Esophagus (tissue), 2 donors: ENCODE data around the gene ABCG1. TPM values are rescaled to one million over a fixed set of nuclear protein-coding genes. Genes with fewer than 3 reads are reported as not detected.

ENCODE experiments used
- H3K27ac ChIP-seq, 2 donors: one replicate each; pipeline ENCODE4 v1.5.1; 2013; ENCODE audit warnings: low read depth in 2 of 2, mild to moderate bottlenecking in 2 of 2, inconsistent platforms in 1 of 2, low read length in 1 of 2, moderate library complexity in 1 of 2
- H3K27me3 ChIP-seq, 2 donors: one replicate each; pipeline ENCODE4 v1.6.1; 2013; ENCODE audit warnings: low read length in 2 of 2, control low read depth in 1 of 2, mild to moderate bottlenecking in 1 of 2; ENCODE audit not compliant: insufficient read depth in 2 of 2, control insufficient read depth in 1 of 2
- H3K36me3 ChIP-seq, 2 donors: one replicate each; pipeline ENCODE4 v1.6.1; 2013; ENCODE audit warnings: low read length in 1 of 2; ENCODE audit not compliant: control insufficient read depth in 2 of 2, insufficient read depth in 2 of 2
- H3K4me1 ChIP-seq, 2 donors: one replicate each; pipeline ENCODE4 v1.6.1; 2013; ENCODE audit warnings: low read length in 1 of 2; ENCODE audit not compliant: control insufficient read depth in 2 of 2, insufficient read depth in 2 of 2
- H3K4me3 ChIP-seq, 2 donors: one replicate each; pipeline ENCODE4 v1.5.1; 2013; ENCODE audit warnings: low read length in 2 of 2, mild to moderate bottlenecking in 2 of 2, low read depth in 1 of 2, moderate library complexity in 1 of 2
- H3K9me3 ChIP-seq, 2 donors: one replicate each; pipeline ENCODE4 v1.6.1; 2013; ENCODE audit warnings: mild to moderate bottlenecking in 2 of 2, low read depth in 1 of 2, low read length in 1 of 2, moderate library complexity in 1 of 2; ENCODE audit not compliant: control insufficient read depth in 2 of 2, insufficient read depth in 1 of 2
- WGBS, 2 donors: extraction: QIAGEN DNeasy Blood & Tissue Kit; methylation state at CpG; one replicate each; pipeline ENCODE4 v1.1.7; 2013; 5-methylcytosine and 5-hydroxymethylcytosine counted together
- polyA plus RNA-seq, 2 donors: library from polyadenylated mRNA; stranded (reverse); fragments of 200-250 nt; gene quantifications; one replicate each; pipeline ENCODE4 v1.2.3, GENCODE V29; 2013
- donor health status: healthy with polysubstance abuse.
- donor health status: Bipolar disorder and iron deficiency.

The ABCG1 gene
- polyA plus RNA-seq, 2 donors: 2.8 TPM

DNA sequence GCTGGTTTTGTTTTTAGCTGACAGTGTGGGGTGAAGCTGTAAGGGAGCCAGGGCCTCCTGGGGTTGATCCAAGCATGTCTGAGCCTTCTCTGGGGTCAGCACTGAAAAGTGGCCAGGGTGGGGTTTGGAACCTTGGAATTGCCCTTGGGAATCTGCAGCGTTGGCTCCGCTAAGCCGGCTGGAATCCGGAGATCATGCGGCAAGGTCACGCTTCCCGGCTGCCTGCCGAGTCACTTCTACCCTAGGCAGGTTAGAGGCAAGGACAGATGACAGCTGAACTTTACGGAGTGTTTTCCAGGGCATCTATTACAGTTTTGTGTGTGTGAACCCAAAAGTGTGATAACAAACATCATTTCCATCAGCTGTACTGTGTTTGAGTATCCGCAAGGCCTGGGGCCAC is 17.1 kb downstream of the ABCG1 start:
- no peak overlapping the region for H3K4me3 ChIP-seq
- H3K4me1 ChIP-seq: peaks cover 10 to 30% of the 10 kb centered on the region in 2 donors
- no peaks in the 10 kb centered on the region for H3K9me3 ChIP-seq
- no peaks in the 10 kb centered on the region for H3K36me3 ChIP-seq
- H3K27me3 ChIP-seq: no peaks in the 10 kb centered on the region
- WGBS, 2 donors: 75 to 76% methylated on average over 10 of the region's 10 CpGs
- peak overlapping the region in 1 of 2 donors; percentile 24 for H3K27ac ChIP-seq

DNA sequence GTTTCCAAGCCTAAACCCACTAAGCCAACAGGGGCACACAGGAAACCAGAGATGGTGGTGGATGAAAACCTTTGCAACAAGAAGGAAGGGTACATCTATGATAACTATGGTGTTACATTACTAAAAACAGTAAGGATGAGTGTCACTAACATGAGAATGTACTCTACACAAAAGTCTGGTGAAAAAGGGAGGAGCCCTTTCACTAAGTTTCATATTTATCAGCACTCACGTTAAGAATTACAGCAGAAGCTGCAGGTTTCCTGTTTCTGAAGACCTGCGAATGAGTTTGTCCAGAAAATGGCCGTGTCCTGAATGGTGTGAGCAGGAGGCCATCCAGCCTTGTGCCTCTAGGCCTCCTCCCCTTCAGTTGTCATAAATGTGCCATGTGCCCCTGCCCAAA is 17.8 kb downstream of the ABCG1 start:
- Histone ChIP-seq H3K9me3 (no peaks in the 10 kb centered on the region), H3K4me1 (peaks cover 10 to 27% of the 10 kb centered on the region in 2 donors), H3K27ac (no peak overlapping the region), H3K27me3 (no peaks in the 10 kb centered on the region), H3K4me3 (no peak overlapping the region), H3K36me3 (no peaks in the 10 kb centered on the region)
- 68 to 70% methylated on average over 3 of the region's 3 CpGs for whole genome bisulfite sequencing, 2 donors

DNA sequence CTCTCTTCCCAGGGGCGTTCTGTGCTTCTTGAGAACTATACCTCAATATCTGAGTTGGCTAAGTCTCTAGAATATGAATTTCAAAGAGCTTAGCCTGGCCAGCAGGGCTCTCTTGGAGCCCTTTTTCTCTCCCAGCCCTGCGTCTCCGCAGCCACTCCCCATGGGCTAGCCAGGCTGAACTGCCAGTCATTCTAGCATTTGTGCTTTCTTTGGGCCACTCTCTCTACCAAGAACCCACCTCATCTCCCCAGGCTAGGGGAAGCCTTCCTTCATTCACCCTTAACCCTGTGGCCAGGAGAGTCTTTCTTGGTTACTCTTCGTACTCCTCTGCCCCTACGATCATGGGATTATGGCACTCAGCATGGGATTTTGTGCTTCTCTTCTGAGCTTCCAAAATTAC is 18.2 kb downstream of the ABCG1 start:
- WGBS, 2 donors: 94 to 96% methylated on average over 5 of the region's 5 CpGs
- no peak overlapping the region for H3K27ac ChIP-seq

DNA sequence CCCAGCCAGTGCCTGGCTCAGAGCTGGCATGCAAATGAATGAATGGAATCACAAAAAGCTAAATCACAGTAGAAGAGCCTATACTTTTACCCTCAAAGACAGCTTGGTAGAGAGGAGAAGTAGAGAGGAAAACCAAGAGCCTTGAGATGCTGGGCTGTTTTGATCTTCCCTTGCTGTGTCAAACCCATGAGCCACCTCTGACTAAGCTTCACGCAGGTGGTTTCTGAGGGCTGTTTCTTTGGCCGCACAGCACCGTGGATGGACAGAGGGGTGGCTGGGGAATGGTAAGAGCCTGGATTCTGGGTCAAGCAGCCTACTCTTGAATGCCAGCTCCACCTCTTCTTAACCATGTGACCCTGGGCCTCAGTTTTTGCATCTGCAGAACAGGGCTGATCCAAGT is 18.6 kb downstream of the ABCG1 start:
- Histone ChIP-seq H3K4me1 (peaks cover 10 to 21% of the 10 kb centered on the region in 2 donors), H3K4me3 (no peak overlapping the region), H3K27me3 (no peaks in the 10 kb centered on the region), H3K27ac (no peak overlapping the region), H3K36me3 (no peaks in the 10 kb centered on the region), H3K9me3 (no peaks in the 10 kb centered on the region)
- 88 to 89% methylated on average over 3 of the region's 3 CpGs for WGBS, 2 donors

More for the DNA sequence above, 18.2 kb downstream of the ABCG1 start:
- H3K9me3 ChIP-seq: no peaks in the 10 kb centered on the region
- H3K4me3 ChIP-seq: no peak overlapping the region
- no peaks in the 10 kb centered on the region for H3K27me3 ChIP-seq
- H3K36me3 ChIP-seq: no peaks in the 10 kb centered on the region
- peaks cover 10 to 24% of the 10 kb centered on the region in 2 donors for H3K4me1 ChIP-seq

DNA sequence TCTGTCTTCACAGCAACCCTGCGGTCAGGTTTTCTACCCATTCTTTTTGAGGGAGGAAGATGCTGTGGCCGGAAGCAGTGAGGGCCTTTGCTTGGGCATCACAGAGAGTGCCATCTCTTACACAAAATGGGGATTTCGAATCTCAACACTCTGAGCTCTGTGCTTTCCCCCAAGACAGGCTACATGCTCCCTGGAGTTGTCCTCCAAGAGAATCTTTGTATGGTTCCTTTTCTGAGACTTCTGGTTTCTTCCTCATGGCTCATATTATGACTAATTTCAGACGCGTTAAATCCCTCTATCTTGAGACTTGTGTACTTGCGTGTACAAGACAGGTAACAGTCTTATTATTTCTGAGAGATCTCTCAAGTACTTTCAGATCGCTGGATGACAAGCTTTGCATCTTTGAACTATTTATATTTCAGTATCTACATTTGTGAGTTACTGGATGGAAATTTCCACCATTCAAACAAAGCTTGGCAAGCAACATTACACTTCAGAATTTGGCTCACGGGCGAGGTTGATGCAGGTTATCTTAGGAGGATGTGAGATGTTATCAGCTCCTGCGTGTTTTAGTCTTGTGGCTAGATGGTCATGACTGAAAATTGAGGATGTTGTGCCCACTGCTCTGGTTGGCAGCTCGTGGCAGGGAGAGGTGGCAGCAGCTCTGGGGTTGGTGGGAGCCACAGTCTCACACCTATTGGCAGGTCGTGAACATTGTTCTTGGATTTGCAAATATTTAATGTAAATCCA is 19.4 kb downstream of the ABCG1 start:
- WGBS, 2 donors: 68 to 70% methylated on average over 12 of the region's 12 CpGs
- peaks cover 10 to 16% of the 10 kb centered on the region in 2 donors for H3K4me1 ChIP-seq
- no peaks in the 10 kb centered on the region for H3K27me3 ChIP-seq
- no peaks in the 10 kb centered on the region for H3K36me3 ChIP-seq
- no peak overlapping the region for H3K27ac ChIP-seq
- H3K4me3 ChIP-seq: no peak overlapping the region
- no peaks in the 10 kb centered on the region for H3K9me3 ChIP-seq

DNA sequence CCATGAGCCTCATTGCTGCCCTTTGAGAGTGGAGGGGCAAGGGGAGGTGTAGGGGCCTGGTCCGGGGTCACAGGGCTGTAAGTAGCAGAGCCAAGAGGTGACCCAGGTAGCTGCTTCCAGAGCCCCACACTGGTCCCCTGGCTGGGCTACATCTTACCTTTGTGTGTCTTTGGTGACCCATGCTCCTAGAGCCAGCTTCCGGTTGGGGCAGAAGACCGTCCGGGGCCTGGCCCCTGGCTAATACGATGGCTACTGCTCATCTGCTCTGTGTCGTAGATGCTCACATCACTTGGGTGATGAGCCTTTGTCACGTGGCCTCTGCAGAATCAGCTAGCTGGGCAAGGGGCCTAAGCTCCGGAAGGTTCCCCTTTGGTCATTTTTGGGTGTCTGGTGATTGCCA is 20.6 kb downstream of the ABCG1 start:
- H3K4me3 ChIP-seq: no peak overlapping the region
- no peaks in the 10 kb centered on the region for H3K9me3 ChIP-seq
- H3K27ac ChIP-seq: no peak overlapping the region
- WGBS, 2 donors: 97% methylated on average over 8 of the region's 8 CpGs
- H3K36me3 ChIP-seq: no peaks in the 10 kb centered on the region
- H3K4me1 ChIP-seq: peaks cover 7 to 10% of the 10 kb centered on the region in 2 donors
- no peaks in the 10 kb centered on the region for H3K27me3 ChIP-seq

DNA sequence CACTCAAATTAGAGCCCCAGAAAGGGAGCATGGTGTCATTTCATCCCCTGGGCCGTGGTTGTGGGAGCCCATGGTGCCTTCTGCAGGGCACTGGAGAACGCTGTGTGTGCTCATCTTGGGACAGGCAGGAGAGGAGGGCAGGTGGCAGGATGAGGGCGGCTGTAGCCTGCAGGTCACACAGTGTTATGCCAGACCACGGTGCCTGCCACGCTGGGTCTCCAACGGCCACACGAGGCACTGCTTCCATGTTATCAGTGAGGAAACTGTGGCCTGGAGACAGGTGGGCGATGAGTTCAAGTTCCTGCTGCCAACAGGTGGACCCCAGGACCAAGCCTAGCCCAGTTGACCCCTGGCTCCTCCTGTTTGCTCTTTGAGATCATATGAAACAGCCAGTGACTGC is 21.0 kb downstream of the ABCG1 start:
- peaks cover 0 to 2% of the 10 kb centered on the region in 2 donors for H3K36me3 ChIP-seq
- H3K4me3 ChIP-seq: no peak overlapping the region
- peaks cover 6 to 8% of the 10 kb centered on the region in 2 donors for H3K4me1 ChIP-seq
- no peaks in the 10 kb centered on the region for H3K27me3 ChIP-seq
- H3K27ac ChIP-seq: no peak overlapping the region
- H3K9me3 ChIP-seq: no peaks in the 10 kb centered on the region
- WGBS, 2 donors: 86 to 89% methylated on average over 8 of the region's 8 CpGs

DNA sequence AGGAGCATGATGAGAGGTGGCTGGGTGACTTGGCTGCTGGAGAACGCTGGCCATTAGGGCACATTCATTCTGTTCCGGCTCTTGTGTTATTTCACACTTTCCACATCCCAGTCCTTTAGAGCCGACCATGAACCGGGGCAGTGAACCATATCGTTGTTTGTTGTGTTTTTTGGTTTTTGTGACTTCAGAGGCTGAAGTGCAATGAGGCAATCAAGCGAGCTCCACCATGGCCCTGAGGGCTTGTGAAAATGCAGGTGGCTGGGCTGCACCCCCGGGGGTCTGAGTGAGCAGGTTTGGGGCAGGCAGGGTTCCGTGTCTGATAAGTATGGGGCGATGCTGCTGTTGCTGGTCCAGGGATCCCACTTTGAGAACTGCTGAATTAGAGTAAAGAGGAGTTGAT is 23.7 kb downstream of the ABCG1 start:
- Histone ChIP-seq H3K9me3 (no peaks in the 10 kb centered on the region), H3K27me3 (no peaks in the 10 kb centered on the region), H3K4me1 (peaks cover 0 to 3% of the 10 kb centered on the region in 2 donors), H3K4me3 (no peak overlapping the region), H3K27ac (no peak overlapping the region), H3K36me3 (peaks cover 0 to 2% of the 10 kb centered on the region in 2 donors)
- whole genome bisulfite sequencing, 2 donors: 82 to 83% methylated on average over 9 of the region's 9 CpGs

DNA sequence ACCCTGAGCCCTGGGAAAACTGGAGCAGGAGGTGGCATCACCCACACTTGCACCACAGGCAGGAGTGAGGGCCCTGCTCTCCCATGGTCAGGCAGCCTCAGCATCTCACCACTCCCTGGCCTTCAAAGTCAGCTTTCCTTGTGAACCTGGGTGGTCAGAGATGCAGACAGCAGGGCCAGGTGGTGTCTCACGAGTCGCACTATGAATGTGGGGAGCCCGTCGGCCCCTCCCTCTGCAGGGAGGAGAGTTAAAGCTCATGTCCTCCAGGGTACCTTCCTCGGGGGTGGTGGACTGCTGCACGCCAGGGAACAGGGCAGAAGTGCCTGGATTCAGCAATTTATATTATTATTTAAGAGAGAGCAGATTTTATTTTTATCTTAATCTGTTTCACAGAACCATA is 24.1 kb downstream of the ABCG1 start:
- 80 to 82% methylated on average over 6 of the region's 6 CpGs for WGBS, 2 donors
- Histone ChIP-seq H3K4me1 (peaks cover 0 to 3% of the 10 kb centered on the region in 2 donors), H3K27me3 (no peaks in the 10 kb centered on the region), H3K27ac (no peak overlapping the region), H3K9me3 (no peaks in the 10 kb centered on the region), H3K36me3 (peaks cover 0 to 2% of the 10 kb centered on the region in 2 donors), H3K4me3 (no peak overlapping the region)
